NCI-H2107 (cell line): ENCODE results near the gene CASZ1.

Experiments
- DNase-seq: peaks from one replicate; lab custom pipeline; 2025; lab: John Stamatoyannopoulos, UW

Gene CASZ1

GRCh38 chr1:10795276-10796021 is 997 bp downstream of the CASZ1 start:
- DNase-seq, result no peak

- no peak for DNase-seq
These were observed 1.6 kb downstream of the CASZ1 start for GRCh38 chr1:10794724-10795275.

- DNase-seq, result no peak
These were observed 3.3 kb downstream of the CASZ1 start for GRCh38 chr1:10793129-10793651.

GRCh38 chr1:10791105-10791951 is 5.1 kb downstream of the CASZ1 start:
- DNase-seq, result no peak

GRCh38 chr1:10789803-10790702 is 6.4 kb downstream of the CASZ1 start:
- no peak for DNase-seq

- DNase-seq, result no peak
These were observed 7.2 kb downstream of the CASZ1 start for GRCh38 chr1:10789047-10789791.

GRCh38 chr1:10788592-10789006 is 7.8 kb downstream of the CASZ1 start:
- no peak for DNase-seq

GRCh38 chr1:10787286-10787685 is 9.2 kb downstream of the CASZ1 start:
- no peak for DNase-seq

GRCh38 chr1:10785728-10786638 is 10.5 kb downstream of the CASZ1 start:
- no peak for DNase-seq

GRCh38 chr1:10784998-10785727 is 11.3 kb downstream of the CASZ1 start:
- no peak for DNase-seq

- no peak for DNase-seq
These were observed 13.8 kb downstream of the CASZ1 start for GRCh38 chr1:10782491-10783244.

- no peak for DNase-seq
These were observed 15.3 kb downstream of the CASZ1 start for GRCh38 chr1:10781137-10781536.

GRCh38 chr1:10779841-10780240 is 16.6 kb downstream of the CASZ1 start:
- no peak for DNase-seq

GRCh38 chr1:10779201-10779600 is 17.2 kb downstream of the CASZ1 start:
- peak; percentile 69 for DNase-seq

- no peak for DNase-seq
These were observed 17.8 kb downstream of the CASZ1 start for GRCh38 chr1:10778640-10779039.

GRCh38 chr1:10777749-10778574 is 18.5 kb downstream of the CASZ1 start:
- DNase-seq, result no peak

- no peak for DNase-seq
These were observed 20.1 kb downstream of the CASZ1 start for GRCh38 chr1:10776190-10776905.
